ENCODE measurements around the gene ANAPC2. TPM values are rescaled to one million over a fixed set of nuclear protein-coding genes. Genes with fewer than 3 reads are reported as not detected.

Gene ANAPC2
- total RNA-seq, 1 experiment from 2014 or later, result 49.4 TPM

DNA sequence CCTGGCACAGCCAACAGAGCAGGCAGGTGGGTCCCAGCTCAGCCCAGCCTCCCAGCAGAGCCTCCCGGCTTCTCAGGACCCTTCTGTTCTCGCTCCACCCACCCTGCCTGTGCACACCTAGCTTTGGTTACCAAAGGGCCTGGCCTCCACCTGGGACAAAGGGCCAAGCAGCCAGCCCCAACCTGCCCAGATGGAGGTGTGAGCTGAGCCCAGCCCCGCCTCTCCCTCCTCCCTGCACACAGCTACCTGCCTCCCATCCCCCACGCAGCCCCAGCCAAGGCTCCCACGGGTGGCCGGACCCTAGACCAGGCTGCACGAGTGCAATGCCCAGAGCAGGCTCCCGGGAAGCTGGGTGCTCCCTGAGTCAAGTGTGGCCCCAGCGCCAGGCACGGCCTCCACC lies 6.5 kb upstream of the ANAPC2 start:
- H3K27me3 Mint-ChIP-seq (ENCODE audit: unreplicated experiment), result no peaks in the 10 kb centered on the region
- intact Hi-C loops (cut with micrococcal nuclease; ENCODE audit: unreplicated experiment), result no loop called here
- TF ChIP-seq, protein P1, sequence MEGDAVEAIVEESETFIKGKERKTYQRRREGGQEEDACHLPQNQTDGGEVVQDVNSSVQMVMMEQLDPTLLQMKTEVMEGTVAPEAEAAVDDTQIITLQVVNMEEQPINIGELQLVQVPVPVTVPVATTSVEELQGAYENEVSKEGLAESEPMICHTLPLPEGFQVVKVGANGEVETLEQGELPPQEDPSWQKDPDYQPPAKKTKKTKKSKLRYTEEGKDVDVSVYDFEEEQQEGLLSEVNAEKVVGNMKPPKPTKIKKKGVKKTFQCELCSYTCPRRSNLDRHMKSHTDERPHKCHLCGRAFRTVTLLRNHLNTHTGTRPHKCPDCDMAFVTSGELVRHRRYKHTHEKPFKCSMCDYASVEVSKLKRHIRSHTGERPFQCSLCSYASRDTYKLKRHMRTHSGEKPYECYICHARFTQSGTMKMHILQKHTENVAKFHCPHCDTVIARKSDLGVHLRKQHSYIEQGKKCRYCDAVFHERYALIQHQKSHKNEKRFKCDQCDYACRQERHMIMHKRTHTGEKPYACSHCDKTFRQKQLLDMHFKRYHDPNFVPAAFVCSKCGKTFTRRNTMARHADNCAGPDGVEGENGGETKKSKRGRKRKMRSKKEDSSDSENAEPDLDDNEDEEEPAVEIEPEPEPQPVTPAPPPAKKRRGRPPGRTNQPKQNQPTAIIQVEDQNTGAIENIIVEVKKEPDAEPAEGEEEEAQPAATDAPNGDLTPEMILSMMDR (IDR thresholded peaks at IDR 0.05; ENCODE audit: unreplicated experiment), result no peak
- CTCF ChIA-PET, result interaction anchor here (1.0 to 1.2 kb wide), 2 partner anchors 20 to 42 kb away, joined by 3 to 4 read pairs; no protein-coding TSS in a partner anchor
- H3K36me3 Mint-ChIP-seq (ENCODE audit: insufficient read depth, unreplicated experiment), result peaks cover 42% of the 10 kb centered on the region
- no peaks in the 10 kb centered on the region for H3K9me3 Mint-ChIP-seq (ENCODE audit: low read depth, unreplicated experiment)
- DNase-seq, result no peak
- H3K4me3 Mint-ChIP-seq (ENCODE audit: low read depth, unreplicated experiment), result peak overlapping the region; percentile 60
- no TSS peak for BruUV-seq (replicated peaks)
- H3K4me1 Mint-ChIP-seq (ENCODE audit: low read depth, unreplicated experiment), result peaks cover 38% of the 10 kb centered on the region
- no peak overlapping the region for H3K27ac Mint-ChIP-seq (ENCODE audit: unreplicated experiment)

GRCh38 chr9:137194388-137194787 lies 6.0 kb upstream of the ANAPC2 start:
- Mint-ChIP-seq H3K27me3 (ENCODE audit: unreplicated experiment) (no peaks in the 10 kb centered on the region), H3K36me3 (ENCODE audit: insufficient read depth, unreplicated experiment) (peaks cover 41% of the 10 kb centered on the region), H3K27ac (ENCODE audit: unreplicated experiment) (no peak overlapping the region), H3K4me1 (ENCODE audit: low read depth, unreplicated experiment) (peaks cover 38% of the 10 kb centered on the region), H3K9me3 (ENCODE audit: low read depth, unreplicated experiment) (no peaks in the 10 kb centered on the region), H3K4me3 (ENCODE audit: low read depth, unreplicated experiment) (no peak overlapping the region)
- no TSS peak for BruUV-seq (replicated peaks)
- CTCF ChIA-PET, result interaction anchor here (1.2 kb wide), 1 partner anchor 42 kb away, joined by 4 read pairs; no protein-coding TSS in a partner anchor
- TF ChIP-seq, protein P1 (IDR thresholded peaks at IDR 0.05; ENCODE audit: unreplicated experiment), result no peak
- no peak for DNase-seq
- intact Hi-C loops (cut with micrococcal nuclease; ENCODE audit: unreplicated experiment), result no loop called here

- intact Hi-C loops (cut with micrococcal nuclease; ENCODE audit: unreplicated experiment), result no loop called here
- DNase-seq, result no peak
- Mint-ChIP-seq H3K36me3 (ENCODE audit: insufficient read depth, unreplicated experiment) (peaks cover 41% of the 10 kb centered on the region), H3K4me1 (ENCODE audit: low read depth, unreplicated experiment) (peaks cover 35% of the 10 kb centered on the region), H3K27ac (ENCODE audit: unreplicated experiment) (no peak overlapping the region), H3K9me3 (ENCODE audit: low read depth, unreplicated experiment) (no peaks in the 10 kb centered on the region), H3K4me3 (ENCODE audit: low read depth, unreplicated experiment) (no peak overlapping the region), H3K27me3 (ENCODE audit: unreplicated experiment) (no peaks in the 10 kb centered on the region)
- BruUV-seq (replicated peaks), result no TSS peak
- CTCF ChIA-PET, result interaction anchor here (0.6 to 1.2 kb wide), 2 partner anchors 33 to 43 kb away, joined by 3 to 4 read pairs; partner anchors contain the start of gene RNF224
- TF ChIP-seq, protein P1 (IDR thresholded peaks at IDR 0.05; ENCODE audit: unreplicated experiment), result no peak
Measured at GRCh38 chr9:137193771-137194170, 5.4 kb upstream of the ANAPC2 start.

DNA sequence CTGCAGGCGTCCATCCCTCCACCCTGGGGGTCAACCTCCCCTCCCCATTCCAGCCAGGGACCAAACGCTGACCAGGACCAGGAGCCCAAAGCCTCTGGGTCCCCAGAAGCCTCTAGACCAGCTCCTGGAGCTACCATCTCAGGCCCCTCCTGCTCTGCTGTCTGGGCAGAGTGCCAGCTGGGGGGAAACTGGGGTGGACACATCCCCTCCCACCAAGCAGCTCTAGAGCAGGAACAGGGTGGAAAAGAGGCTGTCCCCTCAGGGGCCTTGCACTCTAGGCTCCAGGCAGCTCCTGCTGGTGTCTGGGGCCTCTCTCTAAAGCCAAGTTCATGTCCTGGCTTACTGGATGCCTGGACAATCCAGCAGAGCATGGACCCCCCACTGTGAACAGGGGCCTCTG lies 4.5 kb upstream of the ANAPC2 start:
- Mint-ChIP-seq H3K4me1 (ENCODE audit: low read depth, unreplicated experiment) (peaks cover 30% of the 10 kb centered on the region), H3K27ac (ENCODE audit: unreplicated experiment) (no peak overlapping the region), H3K27me3 (ENCODE audit: unreplicated experiment) (no peaks in the 10 kb centered on the region), H3K4me3 (ENCODE audit: low read depth, unreplicated experiment) (no peak overlapping the region), H3K36me3 (ENCODE audit: insufficient read depth, unreplicated experiment) (peaks cover 41% of the 10 kb centered on the region), H3K9me3 (ENCODE audit: low read depth, unreplicated experiment) (no peaks in the 10 kb centered on the region)
- CTCF ChIA-PET, result no interaction called here
- no TSS peak for BruUV-seq (replicated peaks)
- intact Hi-C loops (cut with micrococcal nuclease; ENCODE audit: unreplicated experiment), result no loop called here
- DNase-seq, result no peak
- TF ChIP-seq, protein P1 (IDR thresholded peaks at IDR 0.05; ENCODE audit: unreplicated experiment), result no peak

All from Calu3 (cell line).